RWPE2 (cell line): Measurements from ENCODE around the gene AKT1S1.

Experiments used
- ATAC-seq: fragments of 200-7000 bp; cut with Tn5 transposase; 3 replicates; pipeline ENCODE4 v1.9.1; 2021; ENCODE audit warnings: low read depth
- DNase-seq: peaks from one replicate; pipeline ENCODE4 v3.0.0-alpha.2; 2020; ENCODE audit warnings: low spot score
- H3K27ac ChIP-seq: fragments of 450-650 bp; 2 replicates; pipeline ENCODE4 v1.5.1; 2017; ENCODE audit warnings: mild to moderate bottlenecking; ENCODE audit not compliant: poor library complexity, severe bottlenecking
- H3K27me3 ChIP-seq: fragments of 250-450 bp; sonication (Bioruptor Pico); 2 replicates; pipeline ENCODE4 v1.5.1; 2021; ENCODE audit warnings: mild to moderate bottlenecking, moderate library complexity; ENCODE audit not compliant: insufficient read depth, poor library complexity, severe bottlenecking
- H3K36me3 ChIP-seq: fragments of 250-450 bp; sonication (Bioruptor Pico); 2 replicates; pipeline ENCODE4 v1.5.1; 2020; ENCODE audit warnings: low read depth, mild to moderate bottlenecking, moderate library complexity
- H3K4me1 ChIP-seq: fragments of 250-450 bp; sonication (Bioruptor Pico); 2 replicates; pipeline ENCODE4 v1.5.1; 2021; ENCODE audit warnings: mild to moderate bottlenecking, moderate library complexity; ENCODE audit not compliant: insufficient read depth, poor library complexity, severe bottlenecking
- H3K4me3 ChIP-seq: fragments of 250-450 bp; sonication (Bioruptor Pico); 2 replicates; pipeline ENCODE4 v1.5.1; 2021; ENCODE audit warnings: mild to moderate bottlenecking, moderate library complexity; ENCODE audit not compliant: severe bottlenecking
- H3K9me3 ChIP-seq: fragments of 250-450 bp; sonication (Bioruptor Pico); 2 replicates; pipeline ENCODE4 v1.5.1; 2021; ENCODE audit warnings: mild to moderate bottlenecking, moderate library complexity; ENCODE audit not compliant: severe bottlenecking
- CTCF ChIP-seq: fragments of 450-650 bp; IDR thresholded peaks from one replicate; pipeline ENCODE4 v1.5.1; 2017; ENCODE audit warnings: mild to moderate bottlenecking, moderate library complexity; ENCODE audit not compliant: poor library complexity, severe bottlenecking

Gene AKT1S1

GRCh38 chr19:49837009-49837310 is 40.2 kb downstream of the AKT1S1 start:
- H3K36me3 ChIP-seq = peaks cover 61% of the 10 kb centered on the region

GRCh38 chr19:49836176-49837008 is 40.8 kb downstream of the AKT1S1 start:
- no peaks in the 10 kb centered on the region for H3K27me3 ChIP-seq
- H3K4me3 ChIP-seq = no peak overlapping the region
- ATAC-seq = no peak
- no peaks in the 10 kb centered on the region for H3K4me1 ChIP-seq
- TF ChIP-seq CTCF = no peak
- H3K9me3 ChIP-seq = no peaks in the 10 kb centered on the region
- no peak overlapping the region for H3K27ac ChIP-seq
- peaks cover 62% of the 10 kb centered on the region for H3K36me3 ChIP-seq
- no peak for DNase-seq

More at GRCh38 chr19:49837009-49837310, 40.2 kb downstream of the AKT1S1 start:
- TF ChIP-seq CTCF = no peak
- no peak overlapping the region for H3K27ac ChIP-seq
- ATAC-seq = peak; percentile 41; the same call in 1 of the 3 replicates
- H3K27me3 ChIP-seq = no peaks in the 10 kb centered on the region
- DNase-seq = no peak
- H3K4me1 ChIP-seq = no peaks in the 10 kb centered on the region
- no peak overlapping the region for H3K4me3 ChIP-seq
- no peaks in the 10 kb centered on the region for H3K9me3 ChIP-seq

DNA sequence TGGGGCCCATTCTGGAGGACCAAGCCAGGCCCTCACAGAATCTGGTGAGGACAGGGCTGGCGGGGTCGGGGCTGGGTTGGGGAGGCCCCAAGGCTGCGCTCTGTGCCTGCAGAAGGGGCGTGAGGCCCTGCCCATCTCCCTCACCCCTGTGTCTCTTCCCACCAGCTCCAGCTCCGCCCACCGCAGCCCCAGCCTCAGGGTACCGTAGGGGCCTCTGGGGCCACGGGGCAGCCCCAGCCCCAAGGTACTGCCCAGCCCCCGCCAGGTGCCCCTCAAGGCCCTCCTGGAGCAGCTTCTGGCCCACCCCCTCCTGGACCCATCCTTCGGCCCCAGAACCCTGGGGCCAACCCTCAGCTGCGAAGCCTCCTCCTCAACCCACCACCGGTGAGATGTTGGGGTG is 41.6 kb downstream of the AKT1S1 start:
- Histone ChIP-seq H3K27ac (no peak overlapping the region), H3K9me3 (no peaks in the 10 kb centered on the region), H3K4me3 (no peak overlapping the region), H3K27me3 (no peaks in the 10 kb centered on the region), H3K36me3 (peaks cover 59% of the 10 kb centered on the region), H3K4me1 (no peaks in the 10 kb centered on the region)
- no peak for TF ChIP-seq CTCF
- ATAC-seq (no peak), DNase-seq (peak; percentile 60)

GRCh38 chr19:49833599-49833998 is 43.6 kb downstream of the AKT1S1 start:
- Histone ChIP-seq H3K36me3 (peaks cover 51% of the 10 kb centered on the region), H3K4me1 (no peaks in the 10 kb centered on the region), H3K27ac (no peak overlapping the region), H3K4me3 (no peak overlapping the region), H3K27me3 (no peaks in the 10 kb centered on the region), H3K9me3 (no peaks in the 10 kb centered on the region)
- no peak for ATAC-seq
- DNase-seq = no peak
- no peak for TF ChIP-seq CTCF

DNA sequence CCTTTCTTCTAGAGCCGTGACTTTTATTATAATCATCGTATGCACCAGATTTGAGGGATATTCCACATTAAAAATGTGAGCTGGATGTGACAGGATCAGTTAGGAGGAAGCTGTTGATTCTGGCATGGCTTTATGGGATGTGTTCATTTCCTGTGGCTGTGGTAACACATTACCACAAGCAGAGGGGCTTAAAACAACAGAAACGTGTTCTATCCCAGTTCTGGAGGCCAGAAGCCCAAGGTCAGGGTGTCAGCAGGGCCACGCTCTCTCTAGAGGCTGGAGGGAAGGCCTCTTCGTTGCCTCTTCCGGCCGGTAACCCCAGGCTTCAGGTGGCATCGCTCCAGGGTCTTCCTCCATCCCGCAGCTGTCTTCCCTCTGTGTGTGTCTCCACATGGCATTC is 44.6 kb downstream of the AKT1S1 start:
- ATAC-seq = no peak
- TF ChIP-seq CTCF = no peak
- H3K9me3 ChIP-seq = no peaks in the 10 kb centered on the region
- H3K27ac ChIP-seq = no peak overlapping the region
- H3K36me3 ChIP-seq = peaks cover 47% of the 10 kb centered on the region
- no peak overlapping the region for H3K4me3 ChIP-seq
- no peaks in the 10 kb centered on the region for H3K27me3 ChIP-seq
- no peaks in the 10 kb centered on the region for H3K4me1 ChIP-seq
- no peak for DNase-seq
